Left renal cortex interstitium (tissue), 4 donors: ENCODE results near the gene ERN1. TPM values are rescaled to one million over a fixed set of nuclear protein-coding genes. Genes with fewer than 3 reads are reported as not detected.

ENCODE experiments used
- DNase-seq, 4 donors: peaks; one replicate each; pipeline ENCODE4 v3.0.0-alpha.2; 2013; ENCODE audit warnings: low read depth in 4 of 4, low spot score in 2 of 4, missing footprints in 1 of 4
- polyA plus RNA-seq, 4 donors: library from polyadenylated mRNA; unstranded; fragments of 120-200 nt; gene quantifications; one replicate each; pipeline ENCODE4 v1.2.1, GENCODE V29; 2013; ENCODE audit not compliant: insufficient read length in 4 of 4

The ERN1 gene
- polyA plus RNA-seq, 4 donors: 7.7 to 11.1 (median 8.9) TPM

DNA sequence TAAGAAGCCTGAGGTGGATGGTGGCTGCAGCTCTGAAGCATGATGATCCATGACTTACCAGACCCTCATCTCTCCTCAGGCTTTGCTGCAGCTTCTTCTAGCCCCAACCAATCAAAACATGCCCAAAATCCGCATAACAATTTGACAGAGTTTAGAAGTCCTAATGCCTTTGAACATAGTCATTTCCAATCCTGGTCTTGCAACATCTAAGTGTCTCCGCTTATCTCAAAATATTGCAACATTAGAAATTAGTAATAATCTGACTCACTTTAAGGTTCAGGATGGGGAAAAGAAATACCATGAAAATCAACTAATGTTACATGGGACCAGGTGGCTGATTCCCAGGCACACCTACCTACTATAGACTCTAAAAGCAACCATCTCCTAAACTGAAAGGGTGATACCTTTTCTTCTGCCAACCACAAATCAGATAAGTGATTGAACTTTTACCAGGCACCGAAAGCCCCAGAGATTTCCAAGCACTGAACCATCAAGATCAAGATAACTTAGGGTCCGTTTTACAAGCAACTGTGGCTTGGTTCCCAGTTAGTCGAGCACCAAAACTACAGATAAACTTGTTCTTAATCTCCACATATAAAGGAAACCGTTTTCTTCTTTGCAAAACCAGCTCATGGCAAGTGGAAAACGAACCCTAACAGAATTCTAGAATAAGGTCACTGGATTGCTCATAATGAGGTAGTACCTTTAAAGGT is 14.0 kb downstream of the ERN1 start:
- DNase-seq: no peak

DNA sequence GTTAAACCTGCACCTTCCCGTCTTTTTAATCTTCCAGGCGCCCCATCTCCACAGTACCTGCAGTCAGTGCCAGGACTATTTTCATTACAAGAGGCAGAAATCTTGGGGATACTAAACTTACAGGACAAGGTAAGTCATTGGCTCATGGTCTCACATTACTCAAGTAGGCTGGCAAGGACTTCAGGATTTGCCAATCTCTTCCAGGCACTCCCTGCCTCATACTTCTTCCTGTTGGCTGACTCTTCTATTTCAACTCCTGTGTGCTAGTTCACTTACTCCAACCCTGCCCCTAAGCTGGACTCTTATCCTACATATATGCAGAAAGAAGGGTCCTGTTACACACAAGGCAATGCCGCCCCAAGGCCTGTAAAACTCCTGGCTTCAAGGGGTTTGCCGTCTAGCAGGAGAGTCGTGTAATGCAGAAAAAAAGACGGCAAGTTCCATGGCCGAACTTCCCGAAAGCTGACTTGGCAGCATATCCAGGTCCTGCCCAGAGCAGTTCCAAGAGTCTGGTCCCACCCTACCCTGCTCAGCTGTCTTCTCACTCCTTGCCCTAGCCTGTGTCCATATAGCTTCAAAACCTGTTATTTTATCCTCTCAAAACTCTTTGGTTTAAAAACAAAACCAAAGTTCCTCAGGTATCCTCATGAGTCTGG is 14.8 kb downstream of the ERN1 start:
- DNase-seq: no peak

DNA sequence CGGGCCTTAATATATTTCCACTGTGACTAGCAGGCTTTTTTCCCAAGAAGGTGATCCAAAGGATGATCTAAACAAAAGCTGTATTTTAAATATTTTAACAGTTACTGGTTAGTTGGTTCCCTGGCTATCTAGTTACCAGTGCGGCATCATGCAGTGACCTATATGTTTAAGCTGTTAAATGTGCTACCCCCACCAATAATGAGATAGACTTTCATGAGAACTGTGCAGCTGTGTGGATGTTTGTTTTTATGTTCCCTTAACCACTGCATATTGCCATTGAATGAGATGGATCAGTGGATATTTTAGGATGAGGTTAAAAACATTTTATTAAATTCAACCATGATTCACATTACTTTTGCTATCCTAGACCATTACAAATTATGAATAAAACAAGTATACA is 16.9 kb downstream of the ERN1 start:
- DNase-seq: no peak

DNA sequence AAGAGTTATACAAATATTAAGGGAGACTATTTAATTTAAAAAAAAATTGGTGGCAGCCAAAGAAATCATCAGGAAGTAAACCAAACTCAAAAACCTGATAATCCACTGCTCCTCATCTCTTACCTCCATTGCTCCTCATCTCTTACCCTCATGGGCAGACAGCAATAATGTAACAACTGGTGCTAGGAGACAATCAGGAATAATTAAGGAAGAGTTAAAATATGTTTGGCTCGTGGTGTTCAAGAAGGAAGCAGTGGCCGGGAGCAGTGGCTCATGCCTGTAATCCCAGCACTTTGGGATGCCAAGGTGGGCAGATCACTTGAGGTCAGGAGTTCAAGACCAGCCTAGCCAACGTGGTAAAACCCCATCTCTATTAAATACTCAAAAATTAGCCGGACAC is 18.1 kb downstream of the ERN1 start:
- no peak for DNase-seq

DNA sequence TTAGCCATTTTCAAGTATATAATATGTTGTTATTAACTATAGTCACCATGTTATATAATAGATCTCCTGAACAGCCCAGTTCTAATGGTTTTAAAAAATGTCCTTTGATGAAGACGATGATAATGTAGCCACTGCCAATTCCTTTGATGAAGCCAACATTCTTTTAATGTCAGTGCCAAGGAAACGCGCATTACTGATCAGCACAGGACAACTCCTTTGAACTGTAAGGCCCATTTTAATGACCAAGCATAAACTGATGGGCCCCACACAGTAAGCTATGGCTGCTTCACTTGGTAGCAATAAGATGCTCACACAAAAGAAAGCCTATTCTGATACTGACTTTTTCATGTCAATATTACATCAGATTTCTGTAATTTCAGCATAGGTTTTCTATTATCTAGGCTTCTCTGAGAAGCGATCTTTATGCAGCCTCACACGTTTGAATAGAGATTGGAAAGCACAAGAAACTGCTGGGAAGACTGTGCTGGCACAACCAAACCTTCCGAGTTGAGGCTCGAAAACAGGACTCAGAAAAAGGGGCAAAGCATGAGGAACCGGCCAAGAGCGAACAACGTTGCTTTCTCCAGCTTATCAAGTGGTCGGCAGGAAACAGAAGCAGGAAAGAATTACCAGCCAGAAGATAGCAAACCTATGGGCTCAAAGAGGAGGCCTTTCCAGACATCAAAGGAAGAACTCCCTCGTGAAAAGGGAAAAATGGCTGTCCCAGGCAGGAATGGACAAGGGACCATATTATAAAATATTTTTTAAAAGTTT is 19.4 kb downstream of the ERN1 start:
- DNase-seq: no peak

DNA sequence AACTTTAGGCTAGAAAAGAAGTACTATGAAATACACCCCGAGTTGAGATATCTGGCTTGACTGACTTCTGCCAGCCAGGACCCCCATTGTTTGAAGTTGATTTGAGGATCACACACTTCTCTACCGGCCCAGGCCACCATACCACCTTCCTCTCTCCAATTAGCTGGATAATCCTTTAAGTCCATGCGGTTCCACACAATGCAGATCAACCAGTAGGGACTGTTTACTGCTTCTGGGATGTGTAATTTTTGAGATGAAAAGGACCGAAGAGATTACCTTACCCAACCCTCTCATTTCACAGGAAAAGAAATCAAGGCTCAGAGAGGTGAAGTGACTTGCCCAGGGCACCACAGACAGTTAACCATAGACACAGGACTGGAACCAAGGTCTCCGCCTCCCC is 20.5 kb downstream of the ERN1 start:
- DNase-seq: no peak

DNA sequence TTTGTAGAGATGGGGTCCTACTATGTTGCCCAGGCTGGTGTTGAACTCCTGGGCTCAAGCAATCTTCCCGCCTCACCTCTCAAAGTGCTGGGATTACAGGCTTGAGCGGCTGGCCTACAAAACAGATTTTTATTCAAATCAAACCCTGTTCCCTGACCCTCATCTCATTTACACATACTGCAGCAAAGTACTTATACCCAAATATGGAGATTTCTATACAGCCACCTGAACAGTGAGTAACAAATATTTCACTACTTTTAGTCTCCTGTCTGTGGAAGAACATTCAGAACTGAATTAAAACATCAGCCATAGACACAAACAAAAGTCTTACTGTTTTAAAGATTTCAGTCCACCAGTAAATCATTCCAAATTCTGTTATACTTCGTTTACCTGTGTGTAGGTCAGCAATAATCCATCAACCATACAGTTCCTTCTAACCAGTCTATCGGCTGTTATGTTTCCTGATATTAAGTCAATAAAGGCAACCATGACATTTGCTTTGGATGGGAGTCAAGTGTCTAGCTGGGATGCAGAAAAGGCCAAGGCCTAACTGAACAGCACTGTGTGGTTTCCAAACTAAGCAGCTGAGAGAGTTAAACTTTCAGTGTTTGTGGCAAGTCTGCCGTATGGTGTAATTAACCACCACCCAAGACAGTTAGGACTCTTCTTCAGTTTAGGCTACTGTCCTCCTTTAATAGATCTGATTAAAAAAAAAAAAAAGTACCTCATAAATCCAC is 22.3 kb downstream of the ERN1 start:
- DNase-seq: no peak

DNA sequence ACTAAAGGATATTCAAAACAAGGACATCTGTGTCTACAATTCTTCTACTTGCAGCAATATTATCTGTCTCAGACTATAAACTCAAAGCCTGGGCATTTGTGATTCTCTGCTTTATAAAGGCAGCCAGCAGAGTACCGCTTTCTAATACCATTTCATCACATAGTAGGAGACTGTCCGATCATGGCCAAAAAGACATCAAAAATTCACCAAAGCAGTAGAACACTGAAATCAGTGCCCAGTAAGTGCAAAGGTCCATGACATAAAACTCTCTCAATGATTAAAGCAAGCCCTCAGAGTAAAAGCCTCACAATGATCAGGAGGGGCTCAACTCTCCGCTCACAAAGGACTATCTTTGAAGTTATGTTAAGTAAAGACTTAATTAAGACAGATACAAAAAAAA is 23.0 kb downstream of the ERN1 start:
- no peak for DNase-seq

DNA sequence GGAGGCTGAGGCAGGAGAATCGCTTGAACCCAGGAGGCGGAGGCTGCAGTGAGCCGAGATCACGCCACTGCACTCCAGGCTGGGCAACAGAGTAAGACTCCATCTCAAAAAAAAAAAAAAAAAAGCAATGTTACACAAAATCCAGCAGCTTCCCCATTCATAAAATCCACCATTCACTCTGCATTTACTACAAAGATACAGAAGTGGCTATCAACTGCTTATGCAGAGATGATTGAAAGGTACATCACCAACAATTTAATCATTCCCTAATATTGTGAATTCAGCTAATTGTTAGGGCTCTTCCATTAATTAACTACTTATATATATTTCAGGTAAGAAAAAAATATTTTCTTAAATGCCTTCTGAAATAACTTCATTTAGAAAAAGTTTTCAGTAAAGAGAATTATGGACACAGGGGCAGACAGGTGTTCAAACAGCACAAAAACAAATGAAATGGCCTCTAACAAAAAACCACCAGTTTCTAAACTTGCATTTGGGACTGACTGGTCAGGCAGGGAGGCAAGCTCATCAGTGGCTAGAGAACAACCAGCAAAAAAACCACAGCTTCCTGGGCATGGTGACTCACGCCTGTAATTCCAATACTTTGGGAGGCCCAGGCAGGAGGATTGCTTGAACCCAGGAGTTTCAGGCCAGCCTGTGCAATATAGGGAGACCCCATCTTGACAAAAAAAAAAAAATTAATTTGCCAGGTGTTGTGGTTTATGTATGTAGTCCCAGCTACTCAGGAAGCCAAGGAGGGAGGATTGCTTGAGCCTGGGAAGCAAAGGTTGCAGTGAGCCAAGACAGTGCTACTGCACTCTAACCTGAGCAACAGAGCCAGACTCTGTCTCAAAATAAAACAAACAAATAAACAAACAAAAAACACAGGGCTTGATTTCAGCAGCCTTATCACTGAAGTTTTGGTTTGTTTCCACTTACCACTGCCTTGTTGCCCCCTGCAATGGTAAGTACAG is 26.3 kb downstream of the ERN1 start:
- DNase-seq: no peak

DNA sequence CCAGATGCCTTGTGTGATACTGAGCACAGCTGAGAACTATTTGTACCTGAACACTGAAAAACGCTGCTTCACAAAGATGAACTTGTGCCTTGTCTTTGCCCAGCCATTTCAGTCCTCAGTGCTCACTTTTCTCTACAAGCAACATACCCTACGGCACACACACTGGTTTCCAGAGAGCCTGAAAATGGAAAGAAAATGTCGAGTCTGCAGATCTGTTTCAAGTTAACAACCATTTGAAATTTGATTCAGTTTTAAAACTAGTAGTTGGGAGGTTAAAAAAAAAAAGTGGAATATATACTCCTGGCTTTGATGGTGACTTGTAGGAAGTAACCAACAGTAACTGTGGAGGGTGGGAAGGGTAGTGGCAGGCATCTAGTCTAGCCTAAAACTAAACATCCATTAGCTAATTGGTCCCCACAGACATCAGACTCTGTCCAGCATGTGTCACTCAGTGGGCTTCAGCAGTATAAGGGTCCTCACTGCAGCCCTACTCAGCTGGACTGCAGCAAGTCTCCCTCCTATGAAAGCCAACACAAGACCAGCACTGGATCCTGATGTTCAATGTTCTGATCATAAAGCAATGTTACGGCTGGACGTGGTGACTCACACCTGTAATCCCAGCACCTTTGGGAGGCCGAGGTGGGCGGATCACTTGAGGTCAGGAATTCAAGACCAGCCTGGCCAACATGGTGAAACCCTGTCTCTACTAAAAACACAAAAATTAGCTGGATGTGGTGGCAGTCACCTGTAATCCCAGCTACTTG is 27.1 kb downstream of the ERN1 start:
- DNase-seq: no peak

DNA sequence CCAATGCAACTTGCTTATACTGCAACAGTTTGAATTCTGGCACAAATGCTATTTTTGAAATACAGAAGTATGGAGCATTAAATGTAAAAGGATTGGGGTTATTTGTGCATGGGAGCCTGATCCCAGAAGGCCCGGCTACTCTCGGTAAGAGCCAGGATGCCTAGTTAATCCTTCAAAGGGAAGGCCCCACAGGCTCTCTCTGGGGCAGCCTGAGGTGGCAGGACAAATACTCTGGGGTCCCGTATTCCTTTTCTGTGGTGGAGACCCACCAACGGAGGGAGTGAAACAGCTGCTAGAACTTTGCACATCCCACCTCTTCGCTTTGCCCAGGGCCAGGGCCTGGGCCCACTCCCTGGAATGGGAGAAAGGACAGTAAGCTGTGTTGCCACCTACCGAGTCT is 30.4 kb downstream of the ERN1 start:
- DNase-seq: no peak

DNA sequence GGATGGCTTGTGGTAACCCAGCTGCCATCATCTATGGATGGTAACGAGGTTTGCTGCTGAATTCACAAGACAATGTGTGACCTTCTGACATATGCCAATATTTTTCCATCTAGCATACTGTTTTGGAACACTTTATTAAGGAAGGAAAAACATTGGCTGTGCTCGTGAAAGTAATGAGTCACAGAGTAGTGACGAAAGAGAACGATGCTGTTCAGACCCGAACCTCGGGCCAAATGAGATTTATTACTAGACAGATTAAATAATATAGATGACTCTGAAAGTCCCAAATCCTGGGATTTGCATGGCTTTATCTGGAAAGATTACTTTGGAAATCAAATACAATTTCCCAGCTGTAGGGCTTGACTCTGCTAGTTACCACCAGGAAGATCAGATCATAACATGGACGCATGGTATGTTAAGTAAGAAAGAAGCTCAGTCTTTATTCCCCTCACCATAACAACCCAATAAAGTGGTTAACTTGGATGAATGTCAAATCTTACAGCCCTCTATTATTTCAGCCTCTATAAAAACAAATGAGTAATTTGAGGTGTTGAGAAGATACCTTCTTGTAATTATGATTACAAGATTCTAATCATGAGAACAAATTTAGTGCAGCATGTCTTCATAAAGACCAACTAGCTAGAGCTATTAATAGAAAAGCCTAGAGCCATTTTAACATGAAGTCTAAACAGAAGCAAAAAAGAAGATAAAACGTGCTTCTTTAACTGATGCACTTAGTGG is 32.6 kb downstream of the ERN1 start:
- no peak for DNase-seq

DNA sequence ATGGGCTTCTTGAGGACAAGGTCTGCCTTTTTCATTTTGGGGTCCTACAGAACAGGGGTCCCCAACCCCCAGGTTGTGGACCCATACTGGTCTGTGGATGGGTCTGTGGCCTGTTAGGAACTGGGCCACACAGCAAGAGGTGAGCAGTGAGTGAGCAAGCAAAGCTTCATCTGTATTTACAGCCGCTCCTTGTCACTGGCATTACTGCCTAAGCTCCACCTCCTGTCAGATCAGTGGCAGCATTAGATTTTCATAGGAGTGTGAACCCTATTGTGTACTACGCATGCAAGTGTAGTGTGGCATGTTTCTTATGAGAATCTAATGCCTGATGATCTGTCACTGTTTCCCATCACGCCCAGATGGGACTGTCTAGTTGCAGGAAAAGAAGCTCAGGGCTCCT is 33.9 kb downstream of the ERN1 start:
- no peak for DNase-seq

DNA sequence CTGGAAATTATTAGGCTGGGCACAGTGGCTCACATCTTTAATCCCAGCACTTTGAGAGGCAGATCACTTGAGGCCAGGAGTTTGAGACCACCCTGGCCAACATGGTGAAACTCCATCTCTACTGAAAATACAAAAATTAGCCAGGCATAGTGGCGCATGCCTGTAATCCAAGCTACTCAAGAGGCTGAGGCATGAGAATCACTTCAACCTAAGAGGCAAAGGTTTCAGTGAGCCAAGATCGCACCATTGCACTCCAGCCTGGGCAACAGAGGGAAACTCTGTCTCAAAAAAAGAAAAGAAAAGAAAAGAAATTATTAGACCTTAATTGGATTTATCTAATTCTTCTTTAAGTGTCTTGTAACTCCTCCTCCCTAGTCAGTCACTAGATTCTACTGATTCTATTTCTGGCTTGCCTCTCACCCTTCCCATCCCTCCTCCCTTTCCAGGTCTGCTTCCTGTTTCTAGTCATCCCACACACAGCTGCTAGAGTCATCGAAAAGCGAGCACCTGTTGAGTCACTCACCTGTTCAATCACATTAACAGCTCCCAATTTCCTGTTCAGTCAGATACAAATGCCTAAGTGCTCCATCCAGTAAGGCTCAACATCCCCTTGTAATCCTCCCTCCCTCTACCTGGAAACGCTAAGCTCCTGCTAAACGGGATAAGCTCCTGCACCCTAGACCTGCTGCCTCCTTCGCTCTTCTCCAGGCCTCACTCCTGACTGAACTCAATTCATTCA is 34.6 kb downstream of the ERN1 start:
- no peak for DNase-seq

DNA sequence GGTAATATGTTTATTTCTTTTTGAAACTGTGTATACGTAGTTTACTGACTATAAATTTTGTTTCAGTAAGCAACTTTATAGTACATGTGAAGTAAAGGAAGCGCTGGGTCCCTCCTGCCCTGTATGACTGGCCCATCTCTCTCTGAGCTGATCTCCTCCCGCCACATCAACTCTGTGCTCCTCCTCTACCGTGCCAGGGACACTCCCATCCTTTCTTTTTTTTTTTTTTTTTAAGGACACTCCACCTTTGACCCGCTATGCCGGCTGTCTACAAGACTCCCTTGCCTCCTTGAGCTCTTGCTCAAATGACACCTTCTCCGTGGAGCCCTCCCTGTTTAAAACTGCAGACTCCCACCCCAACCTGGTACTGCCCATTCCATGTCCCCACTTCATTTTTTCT is 35.5 kb downstream of the ERN1 start:
- no peak for DNase-seq

DNA sequence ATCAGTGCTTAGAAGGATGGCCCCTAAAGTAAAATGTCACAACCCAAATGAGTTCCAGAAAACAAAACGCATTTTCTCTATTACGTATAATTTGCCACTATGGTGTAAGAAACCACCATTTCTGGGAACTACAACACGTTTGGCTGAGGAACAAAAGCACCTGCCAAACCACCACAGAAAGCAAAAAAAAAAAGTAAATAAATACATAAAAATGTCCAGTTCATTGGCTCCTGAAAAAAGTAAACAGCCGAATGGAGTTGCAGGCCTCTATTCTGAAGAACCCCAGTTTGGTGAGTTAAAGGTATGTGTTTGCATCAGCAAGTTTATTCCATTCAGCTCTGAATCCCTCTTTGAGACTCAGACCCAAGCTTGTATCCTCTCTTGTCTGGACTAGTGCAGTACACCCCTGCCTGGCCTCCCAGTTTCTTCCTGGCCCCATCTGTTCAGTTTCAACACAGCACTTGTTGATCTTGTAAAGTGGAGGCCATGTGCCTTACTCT is 36.9 kb downstream of the ERN1 start:
- no peak for DNase-seq

DNA sequence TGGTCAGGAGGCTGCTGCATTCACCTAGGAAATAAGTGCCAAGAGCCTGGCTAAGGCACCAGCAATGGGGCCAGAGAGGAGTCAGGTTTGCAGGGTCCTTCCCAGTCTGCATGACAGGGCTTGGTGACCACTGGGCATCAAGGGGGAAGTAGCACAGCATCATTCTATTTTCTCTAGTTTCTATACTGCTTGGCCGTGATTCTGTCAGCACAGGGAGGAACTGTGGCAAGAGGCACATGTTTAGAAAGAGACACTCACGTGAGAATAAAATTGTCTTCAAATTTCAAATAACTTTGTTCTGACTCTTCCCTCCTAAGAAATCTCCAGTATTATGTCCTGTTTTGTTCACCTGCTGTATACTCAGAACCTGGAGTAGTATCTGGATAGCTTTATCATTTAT is 37.8 kb downstream of the ERN1 start:
- no peak for DNase-seq

DNA sequence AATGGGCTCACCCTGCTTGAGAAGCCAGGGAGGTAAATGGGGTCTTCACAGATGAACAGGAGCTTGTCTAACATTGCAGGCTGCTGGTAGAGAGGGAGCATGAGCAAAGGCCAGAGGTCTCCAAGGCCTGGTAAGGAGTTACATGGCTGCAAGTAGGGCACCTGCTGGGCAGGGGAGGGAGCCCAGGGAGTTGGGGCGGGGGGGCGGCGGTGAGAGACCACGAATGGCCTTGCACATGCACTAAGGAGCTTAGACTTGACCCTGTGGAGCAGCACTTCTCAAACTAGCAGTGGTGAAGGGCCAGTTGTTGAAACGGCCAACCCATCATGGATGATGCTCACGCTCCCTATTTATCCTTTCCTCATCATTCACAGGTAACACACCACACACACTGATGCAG is 38.4 kb downstream of the ERN1 start:
- DNase-seq: no peak
